Keratinocyte (primary cell): ENCODE data around the gene L3MBTL2. TPM values are rescaled to one million over a fixed set of nuclear protein-coding genes. Genes with fewer than 3 reads are reported as not detected.
A peak's percentile ranks its signal among the peaks of the same experiment; 100 is the strongest.

Experiments
- DNase-seq: peaks from one replicate; pipeline ENCODE4 v3.0.0-alpha.2; 2011; ENCODE audit warnings: low read depth, missing footprints, low spot score
- FAIRE-seq: peaks from 2 replicates; lab custom pipeline; 2011; peaks lifted over from hg19 to GRCh38; lab: Jason Lieb, UNC
- H2AFZ ChIP-seq: 2 replicates; pipeline ENCODE4 v1.6.0; 2012; ENCODE audit warnings: low read length, control low read depth, inconsistent platforms; ENCODE audit not compliant: control insufficient read depth
- H3K27ac ChIP-seq: 2 replicates; pipeline ENCODE4 v1.5.1; 2011; ENCODE audit warnings: low read length; ENCODE audit not compliant: control insufficient read depth, insufficient read depth
- H3K27me3 ChIP-seq: 3 replicates; pipeline ENCODE4 v1.6.0; 2011; ENCODE audit warnings: low read length; ENCODE audit not compliant: control insufficient read depth, insufficient read depth; ENCODE audit errors: extremely low read depth
- H3K36me3 ChIP-seq, 2 experiments: 2 replicates in 1 of 2; 3 replicates in 1 of 2; pipeline ENCODE4 v1.5.1; 2011; ENCODE audit warnings: low read length in 2 of 2, mild to moderate bottlenecking in 1 of 2; ENCODE audit not compliant: control insufficient read depth in 2 of 2, insufficient read depth in 2 of 2; ENCODE audit errors: extremely low read depth in 1 of 2
- H3K4me1 ChIP-seq: 3 replicates; pipeline ENCODE4 v1.5.1; 2011; ENCODE audit warnings: low read length; ENCODE audit not compliant: control insufficient read depth, insufficient read depth; ENCODE audit errors: extremely low read depth
- H3K4me2 ChIP-seq: 3 replicates; pipeline ENCODE4 v1.6.0; 2011; ENCODE audit warnings: low read depth, low read length; ENCODE audit not compliant: control insufficient read depth, insufficient read depth; ENCODE audit errors: extremely low read depth
- H3K4me3 ChIP-seq, 3 experiments: fragments of 200-600 bp in 1 of 3; sonication (generic) in 1 of 3; 2 replicates in 2 of 3; 3 replicates in 1 of 3; pipeline ENCODE4 v1.5.1; 2011 to 2016; ENCODE audit warnings: low read length in 3 of 3, mild to moderate bottlenecking in 3 of 3, control low read depth in 2 of 3, inconsistent platforms in 1 of 3, low read depth in 1 of 3, mixed read lengths in 1 of 3, mixed run types in 1 of 3, moderate library complexity in 1 of 3; ENCODE audit not compliant: control insufficient read depth in 2 of 3, insufficient read depth in 2 of 3; ENCODE audit errors: extremely low read depth in 1 of 3
- H3K79me2 ChIP-seq: 2 replicates; pipeline ENCODE4 v1.6.0; 2012; ENCODE audit warnings: low read length; ENCODE audit not compliant: control insufficient read depth, insufficient read depth
- H3K9ac ChIP-seq: 3 replicates; pipeline ENCODE4 v1.6.0; 2011; ENCODE audit warnings: low read length; ENCODE audit not compliant: control insufficient read depth, insufficient read depth; ENCODE audit errors: extremely low read depth
- H3K9me1 ChIP-seq: 3 replicates; pipeline ENCODE4 v1.6.0; 2011; ENCODE audit warnings: low read length; ENCODE audit not compliant: control insufficient read depth, insufficient read depth; ENCODE audit errors: extremely low read depth
- H3K9me3 ChIP-seq: 2 replicates; pipeline ENCODE4 v1.5.1; 2012; ENCODE audit warnings: low read depth, low read length; ENCODE audit not compliant: control insufficient read depth
- H4K20me1 ChIP-seq: 3 replicates; pipeline ENCODE4 v1.6.0; 2011; ENCODE audit warnings: low read length; ENCODE audit not compliant: control insufficient read depth, insufficient read depth; ENCODE audit errors: extremely low read depth
- EZH2 ChIP-seq: IDR thresholded peaks from one replicate; pipeline ENCODE4 v1.6.1; 2012; ENCODE audit warnings: inconsistent platforms, mild to moderate bottlenecking, low read length, moderate library complexity
- dilution Hi-C: fragments of 300-500 bp; cut with MboI; formaldehyde crosslinking; loops from one replicate; pipeline ENCODE4 v1.7.0; 2020; ENCODE audit warnings: low sequenced_read_pairs; ENCODE audit not compliant: extremely low pct_ligation_motif_present
- polyA plus RNA-seq, 5 experiments: library from polyadenylated mRNA; depleted of rRNA in 3 of 5; stranded (reverse) in 3 of 5; stranded (forward) in 1 of 5; unstranded in 1 of 5; fragments of >200 nt; gene quantifications; 1 replicate in 1 of 5; 2 replicates in 3 of 5; 3 replicates in 1 of 5; pipeline versions ENCODE4 v1.2.1 to v1.2.3, GENCODE V29; 2011 to 2012; ENCODE audit warnings: missing spikeins in 2 of 5, low read depth in 1 of 5, low replicate concordance in 1 of 5
- TF ChIP-seq, protein P1 (sequence below), 3 experiments: IDR thresholded peaks in 1 of 3; conservative IDR thresholded peaks in 1 of 3; optimal IDR thresholded peaks in 1 of 3; 2 replicates in 2 of 3; 3 replicates in 1 of 3; pipeline versions ENCODE3 to v1.5.1; 2011; ENCODE audit warnings: low read length in 3 of 3, mild to moderate bottlenecking in 3 of 3, moderate library complexity in 2 of 3, control low read depth in 1 of 3, inconsistent platforms in 1 of 3; ENCODE audit not compliant: insufficient read depth in 2 of 3; ENCODE audit errors: extremely low read depth in 1 of 3

L3MBTL2 gene
- polyA plus RNA-seq, 1 donor (not counting 4 experiments of a cell fraction or from before 2014, with no cell fraction given) = 16.7 TPM

DNA sequence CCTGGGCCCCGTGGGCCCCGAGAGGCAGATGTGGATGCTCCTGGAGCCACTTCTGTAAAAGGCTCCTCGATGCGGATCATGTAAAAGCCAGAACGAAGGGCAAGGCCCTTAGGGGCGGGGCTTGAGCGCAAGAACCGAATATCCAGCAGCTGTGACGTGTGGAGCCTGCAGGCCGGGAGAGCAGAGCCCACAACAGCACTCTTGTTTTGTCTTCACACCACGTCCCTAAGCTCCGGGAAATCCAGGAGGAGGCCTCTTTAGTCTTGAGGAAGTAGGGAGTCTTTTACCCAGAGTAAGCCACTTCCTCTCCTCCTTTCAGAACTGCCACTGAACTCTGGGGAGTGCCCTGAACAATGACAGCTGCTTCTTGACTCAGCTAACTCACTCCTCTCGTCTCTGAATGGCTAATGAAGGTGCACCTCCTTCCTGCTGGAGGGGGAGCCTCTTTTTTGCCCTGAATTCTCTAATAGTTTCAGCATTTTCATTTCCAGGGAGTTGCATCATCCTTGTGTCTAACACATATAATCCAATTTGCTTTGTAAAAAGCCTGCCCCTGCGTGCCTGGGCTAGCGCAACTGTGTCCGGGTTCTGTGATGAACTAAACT lies 12.5 kb downstream of the L3MBTL2 start:
- peaks cover 18% of the 10 kb centered on the region for H3K4me1 ChIP-seq
- H2AFZ ChIP-seq = no peak overlapping the region
- DNase-seq (peak; percentile 58), FAIRE-seq (peak; percentile 73)
- peak overlapping the region; percentile 72 for H3K27ac ChIP-seq
- H3K27me3 ChIP-seq = no peaks in the 10 kb centered on the region
- H3K4me3 ChIP-seq = peak overlapping the region in 1 of 3 experiments; percentile 15
- peak overlapping the region; percentile 34 for H3K9ac ChIP-seq
- peaks cover 25 to 26% of the 10 kb centered on the region in 2 experiments for H3K36me3 ChIP-seq
- no peaks in the 10 kb centered on the region for H3K9me1 ChIP-seq
- TF ChIP-seq EZH2 = no peak
- TF ChIP-seq, protein P1, sequence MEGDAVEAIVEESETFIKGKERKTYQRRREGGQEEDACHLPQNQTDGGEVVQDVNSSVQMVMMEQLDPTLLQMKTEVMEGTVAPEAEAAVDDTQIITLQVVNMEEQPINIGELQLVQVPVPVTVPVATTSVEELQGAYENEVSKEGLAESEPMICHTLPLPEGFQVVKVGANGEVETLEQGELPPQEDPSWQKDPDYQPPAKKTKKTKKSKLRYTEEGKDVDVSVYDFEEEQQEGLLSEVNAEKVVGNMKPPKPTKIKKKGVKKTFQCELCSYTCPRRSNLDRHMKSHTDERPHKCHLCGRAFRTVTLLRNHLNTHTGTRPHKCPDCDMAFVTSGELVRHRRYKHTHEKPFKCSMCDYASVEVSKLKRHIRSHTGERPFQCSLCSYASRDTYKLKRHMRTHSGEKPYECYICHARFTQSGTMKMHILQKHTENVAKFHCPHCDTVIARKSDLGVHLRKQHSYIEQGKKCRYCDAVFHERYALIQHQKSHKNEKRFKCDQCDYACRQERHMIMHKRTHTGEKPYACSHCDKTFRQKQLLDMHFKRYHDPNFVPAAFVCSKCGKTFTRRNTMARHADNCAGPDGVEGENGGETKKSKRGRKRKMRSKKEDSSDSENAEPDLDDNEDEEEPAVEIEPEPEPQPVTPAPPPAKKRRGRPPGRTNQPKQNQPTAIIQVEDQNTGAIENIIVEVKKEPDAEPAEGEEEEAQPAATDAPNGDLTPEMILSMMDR (optimal IDR thresholded peaks at IDR 0.05 in 1 of 3, IDR thresholded peaks at IDR 0.05 in 1 of 3, conservative IDR thresholded peaks at IDR 0.05 in 1 of 3; ENCODE audit: extremely low read depth in 1 of 3, insufficient read depth in 2 of 3, low read length in 3 of 3) = no peak
- dilution Hi-C loops = no loop called here
- H3K4me2 ChIP-seq = peak overlapping the region; percentile 68
- no peaks in the 10 kb centered on the region for H3K79me2 ChIP-seq
- H3K9me3 ChIP-seq = no peaks in the 10 kb centered on the region
- no peaks in the 10 kb centered on the region for H4K20me1 ChIP-seq

DNA sequence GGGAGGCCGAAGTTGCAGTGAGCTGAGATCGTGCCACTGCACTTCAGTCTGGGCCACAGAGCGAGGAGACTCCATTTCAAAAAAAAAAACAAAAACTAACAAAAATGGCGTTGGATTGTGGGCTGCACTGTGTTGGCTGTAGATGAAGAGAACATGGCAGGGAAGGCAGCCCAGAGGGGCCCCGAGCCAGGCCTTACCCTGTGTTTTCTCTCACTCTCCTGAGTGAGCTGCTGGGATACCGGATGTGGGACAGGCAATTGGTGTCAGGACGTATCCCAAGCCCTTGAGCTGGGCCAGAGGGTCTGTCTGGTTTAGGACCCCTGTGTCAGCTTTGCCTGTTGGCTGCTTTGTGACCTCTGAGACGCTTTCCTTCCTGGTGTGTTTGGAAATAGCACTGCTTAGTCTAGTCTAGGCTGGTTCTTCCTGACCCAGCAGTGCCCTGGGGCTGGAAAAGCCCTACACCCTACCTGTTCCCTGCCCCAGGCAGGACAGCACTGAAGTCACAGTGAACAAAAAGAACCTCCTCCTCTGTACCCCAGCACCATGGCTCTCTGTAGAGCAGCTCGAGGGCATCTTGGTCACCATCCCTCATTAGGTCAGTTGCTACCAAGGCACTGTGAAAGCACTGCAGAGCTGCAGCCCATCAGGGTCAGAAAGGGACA lies 17.9 kb downstream of the L3MBTL2 start:
- Histone ChIP-seq H3K9ac (no peak overlapping the region), H3K27me3 (no peaks in the 10 kb centered on the region), H3K27ac (no peak overlapping the region), H2AFZ (no peak overlapping the region), H3K4me1 (peaks cover 11% of the 10 kb centered on the region), H3K9me3 (no peaks in the 10 kb centered on the region), H3K36me3 (peaks cover 44 to 45% of the 10 kb centered on the region in 2 experiments), H3K79me2 (no peaks in the 10 kb centered on the region), H4K20me1 (no peaks in the 10 kb centered on the region), H3K9me1 (no peaks in the 10 kb centered on the region), H3K4me3 (no peak overlapping the region), H3K4me2 (no peak overlapping the region)
- no peak for TF ChIP-seq EZH2
- TF ChIP-seq, protein P1 (optimal IDR thresholded peaks at IDR 0.05 in 1 of 3, IDR thresholded peaks at IDR 0.05 in 1 of 3, conservative IDR thresholded peaks at IDR 0.05 in 1 of 3; ENCODE audit: extremely low read depth in 1 of 3, insufficient read depth in 2 of 3, low read length in 3 of 3) = no peak
- no peak for DNase-seq
- dilution Hi-C loops = no loop called here
- FAIRE-seq = no peak
